ENCODE data around the gene CCDC112. TPM values are rescaled to one million over a fixed set of nuclear protein-coding genes. Genes with fewer than 3 reads are reported as not detected.

Gene CCDC112
- total and polyA plus RNA-seq, 9 of the 15 experiments (the other 6 are each of a cell fraction or from before 2014, with no cell fraction given) = 3.3 to 15.3 (median 7.4) TPM

GRCh38 chr5:115262321-115263077 lies 34.0 kb downstream of the CCDC112 start, which contains the start of gene PGGT1B (continued):
- TF ChIP-seq, protein P1, sequence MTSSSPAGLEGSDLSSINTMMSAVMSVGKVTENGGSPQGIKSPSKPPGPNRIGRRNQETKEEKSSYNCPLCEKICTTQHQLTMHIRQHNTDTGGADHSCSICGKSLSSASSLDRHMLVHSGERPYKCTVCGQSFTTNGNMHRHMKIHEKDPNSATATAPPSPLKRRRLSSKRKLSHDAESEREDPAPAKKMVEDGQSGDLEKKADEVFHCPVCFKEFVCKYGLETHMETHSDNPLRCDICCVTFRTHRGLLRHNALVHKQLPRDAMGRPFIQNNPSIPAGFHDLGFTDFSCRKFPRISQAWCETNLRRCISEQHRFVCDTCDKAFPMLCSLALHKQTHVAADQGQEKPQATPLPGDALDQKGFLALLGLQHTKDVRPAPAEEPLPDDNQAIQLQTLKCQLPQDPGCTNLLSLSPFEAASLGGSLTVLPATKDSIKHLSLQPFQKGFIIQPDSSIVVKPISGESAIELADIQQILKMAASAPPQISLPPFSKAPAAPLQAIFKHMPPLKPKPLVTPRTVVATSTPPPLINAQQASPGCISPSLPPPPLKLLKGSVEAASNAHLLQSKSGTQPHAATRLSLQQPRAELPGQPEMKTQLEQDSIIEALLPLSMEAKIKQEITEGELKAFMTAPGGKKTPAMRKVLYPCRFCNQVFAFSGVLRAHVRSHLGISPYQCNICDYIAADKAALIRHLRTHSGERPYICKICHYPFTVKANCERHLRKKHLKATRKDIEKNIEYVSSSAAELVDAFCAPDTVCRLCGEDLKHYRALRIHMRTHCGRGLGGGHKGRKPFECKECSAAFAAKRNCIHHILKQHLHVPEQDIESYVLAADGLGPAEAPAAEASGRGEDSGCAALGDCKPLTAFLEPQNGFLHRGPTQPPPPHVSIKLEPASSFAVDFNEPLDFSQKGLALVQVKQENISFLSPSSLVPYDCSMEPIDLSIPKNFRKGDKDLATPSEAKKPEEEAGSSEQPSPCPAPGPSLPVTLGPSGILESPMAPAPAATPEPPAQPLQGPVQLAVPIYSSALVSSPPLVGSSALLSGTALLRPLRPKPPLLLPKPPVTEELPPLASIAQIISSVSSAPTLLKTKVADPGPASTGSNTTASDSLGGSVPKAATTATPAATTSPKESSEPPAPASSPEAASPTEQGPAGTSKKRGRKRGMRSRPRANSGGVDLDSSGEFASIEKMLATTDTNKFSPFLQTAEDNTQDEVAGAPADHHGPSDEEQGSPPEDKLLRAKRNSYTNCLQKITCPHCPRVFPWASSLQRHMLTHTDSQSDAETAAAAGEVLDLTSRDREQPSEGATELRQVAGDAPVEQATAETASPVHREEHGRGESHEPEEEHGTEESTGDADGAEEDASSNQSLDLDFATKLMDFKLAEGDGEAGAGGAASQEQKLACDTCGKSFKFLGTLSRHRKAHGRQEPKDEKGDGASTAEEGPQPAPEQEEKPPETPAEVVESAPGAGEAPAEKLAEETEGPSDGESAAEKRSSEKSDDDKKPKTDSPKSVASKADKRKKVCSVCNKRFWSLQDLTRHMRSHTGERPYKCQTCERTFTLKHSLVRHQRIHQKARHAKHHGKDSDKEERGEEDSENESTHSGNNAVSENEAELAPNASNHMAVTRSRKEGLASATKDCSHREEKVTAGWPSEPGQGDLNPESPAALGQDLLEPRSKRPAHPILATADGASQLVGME (CRISPR knock-in tag; IDR thresholded peaks at IDR 0.05) = peak; percentile 63; the same call in 1 of the 2 replicates
- TF ChIP-seq GATAD2B (IDR thresholded peaks at IDR 0.05; ENCODE audit: borderline replicate concordance) (peak; percentile 9; the same call in 1 of the 2 replicates), ZNF316 (IDR thresholded peaks at IDR 0.05) (no peak), MCM7 (IDR thresholded peaks at IDR 0.05) (no peak), BRD4 (IDR thresholded peaks at IDR 0.05) (peak; percentile 89), ZNF124 (CRISPR knock-in tag; IDR thresholded peaks at IDR 0.05) (no peak), CREM (IDR thresholded peaks at IDR 0.05; ENCODE audit: low read depth) (peak; percentile 89), RBM39 (optimal IDR thresholded peaks at IDR 0.05; ENCODE audit: low read depth, low read length) (no peak), ZNF408 (CRISPR knock-in tag; IDR thresholded peaks at IDR 0.05; ENCODE audit: low read depth) (no peak), FOXA1 (IDR thresholded peaks at IDR 0.05; ENCODE audit: borderline replicate concordance) (no peak), TRIM28 (IDR thresholded peaks at IDR 0.05) (no peak), BHLHE40 (IDR thresholded peaks at IDR 0.05; ENCODE audit: low read length) (no peak), ZFP36 (IDR thresholded peaks at IDR 0.05; ENCODE audit: low read depth, low read length, partially characterized antibody) (no peak), NEUROD1 (IDR thresholded peaks at IDR 0.05; ENCODE audit: borderline replicate concordance, low read depth, low read length, partially characterized antibody) (no peak), IRF2 (CRISPR knock-in tag; IDR thresholded peaks at IDR 0.05) (no peak), WHSC1 (IDR thresholded peaks at IDR 0.05; ENCODE audit: low read length) (no peak), MTA2 (IDR thresholded peaks at IDR 0.05; ENCODE audit: low read depth) (peak; percentile 43; the same call in 1 of the 2 replicates), ELF2 (CRISPR knock-in tag; IDR thresholded peaks at IDR 0.05) (0 out of 2 replicates have a peak, but pooled peaks have one; percentile 43)
- TF ChIP-seq, protein P2, sequence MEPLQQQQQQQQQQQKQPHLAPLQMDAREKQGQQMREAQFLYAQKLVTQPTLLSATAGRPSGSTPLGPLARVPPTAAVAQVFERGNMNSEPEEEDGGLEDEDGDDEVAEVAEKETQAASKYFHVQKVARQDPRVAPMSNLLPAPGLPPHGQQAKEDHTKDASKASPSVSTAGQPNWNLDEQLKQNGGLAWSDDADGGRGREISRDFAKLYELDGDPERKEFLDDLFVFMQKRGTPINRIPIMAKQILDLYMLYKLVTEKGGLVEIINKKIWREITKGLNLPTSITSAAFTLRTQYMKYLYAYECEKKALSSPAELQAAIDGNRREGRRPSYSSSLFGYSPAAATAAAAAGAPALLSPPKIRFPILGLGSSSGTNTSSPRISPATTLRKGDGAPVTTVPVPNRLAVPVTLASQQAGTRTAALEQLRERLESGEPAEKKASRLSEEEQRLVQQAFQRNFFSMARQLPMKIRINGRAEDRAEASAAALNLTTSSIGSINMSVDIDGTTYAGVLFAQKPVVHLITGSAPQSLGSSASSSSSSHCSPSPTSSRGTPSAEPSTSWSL (CRISPR knock-in tag; IDR thresholded peaks at IDR 0.05; ENCODE audit: borderline replicate concordance) = no peak
- TF ChIP-seq, protein P3, sequence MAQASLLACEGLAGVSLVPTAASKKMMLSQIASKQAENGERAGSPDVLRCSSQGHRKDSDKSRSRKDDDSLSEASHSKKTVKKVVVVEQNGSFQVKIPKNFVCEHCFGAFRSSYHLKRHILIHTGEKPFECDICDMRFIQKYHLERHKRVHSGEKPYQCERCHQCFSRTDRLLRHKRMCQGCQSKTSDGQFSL (CRISPR knock-in tag; IDR thresholded peaks at IDR 0.05) = no peak
- TF ChIP-seq, protein P3 (tag; IDR thresholded peaks at IDR 0.05) = no peak

All from K562 (cell line).